Measurements from ENCODE around the gene COX10.

The COX10 gene

GRCh38 chr17:14119546-14119945 lies 50.2 kb downstream of the COX10 start:
- no peak for TF ChIP-seq CTCF (IDR thresholded peaks at IDR 0.05; ENCODE audit: insufficient read depth, missing control alignments)
- DNase-seq (ENCODE audit: insufficient read length, low spot score), result no peak
- no peak for FAIRE-seq

DNA sequence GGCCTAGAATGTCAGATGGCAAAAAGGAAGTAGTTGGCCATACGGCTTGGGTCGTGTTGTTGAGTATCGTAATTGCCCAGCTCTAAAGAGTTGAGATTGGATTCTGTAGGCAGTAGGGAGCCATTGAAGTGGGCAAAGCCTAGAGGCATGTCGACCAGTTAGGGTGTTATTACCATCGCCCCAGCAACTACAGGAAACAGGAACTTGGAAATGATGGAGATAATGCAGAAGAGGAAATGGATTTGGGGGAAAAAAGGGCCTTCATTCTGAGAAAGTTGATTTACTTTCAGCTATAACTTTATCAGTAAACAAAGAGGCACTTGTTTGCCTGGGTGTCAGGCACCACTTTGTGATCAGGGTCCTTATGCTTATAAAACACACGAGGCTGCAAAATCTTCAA lies 52.6 kb downstream of the COX10 start:
- no peak for DNase-seq (ENCODE audit: insufficient read length, low spot score)
- no peak for FAIRE-seq
- no peak for TF ChIP-seq CTCF (IDR thresholded peaks at IDR 0.05; ENCODE audit: insufficient read depth, missing control alignments)

- no peak for DNase-seq (ENCODE audit: insufficient read length, low spot score)
- FAIRE-seq, result no peak
- TF ChIP-seq CTCF (IDR thresholded peaks at IDR 0.05; ENCODE audit: insufficient read depth, missing control alignments), result no peak
These were observed 54.4 kb downstream of the COX10 start for GRCh38 chr17:14123619-14124278.

- no peak for DNase-seq (ENCODE audit: insufficient read length, low spot score)
- FAIRE-seq, result no peak
- TF ChIP-seq CTCF (IDR thresholded peaks at IDR 0.05; ENCODE audit: insufficient read depth, missing control alignments), result no peak
These were observed 55.5 kb downstream of the COX10 start for GRCh38 chr17:14124854-14125253.

- FAIRE-seq, result no peak
- TF ChIP-seq CTCF (IDR thresholded peaks at IDR 0.05; ENCODE audit: insufficient read depth, missing control alignments), result no peak
- DNase-seq (ENCODE audit: insufficient read length, low spot score), result no peak
These were observed 56.3 kb downstream of the COX10 start for GRCh38 chr17:14125518-14126137.

- TF ChIP-seq CTCF (IDR thresholded peaks at IDR 0.05; ENCODE audit: insufficient read depth, missing control alignments), result no peak
- FAIRE-seq (no peak), DNase-seq (ENCODE audit: insufficient read length, low spot score) (no peak)
These were observed 63.8 kb downstream of the COX10 start for GRCh38 chr17:14133104-14133503.

DNA sequence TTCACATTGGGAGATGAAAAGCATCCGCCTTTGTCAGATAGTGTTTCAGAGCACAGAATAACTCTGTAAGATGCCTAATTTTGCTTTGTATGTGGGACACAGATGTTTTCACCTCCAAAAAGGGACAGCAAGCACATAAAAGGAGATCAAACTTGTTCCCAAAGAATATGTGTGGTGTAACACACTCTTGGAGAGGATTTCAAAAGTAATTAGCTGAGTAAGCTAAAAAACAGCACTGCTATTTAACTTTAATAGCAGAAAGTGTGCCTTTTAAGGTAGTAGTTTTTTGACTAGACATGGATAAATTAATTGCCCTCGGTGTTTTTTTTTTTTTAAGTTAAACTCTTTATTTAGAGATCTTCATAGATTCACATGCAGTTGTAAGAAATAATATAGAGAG lies 65.2 kb downstream of the COX10 start:
- DNase-seq (ENCODE audit: insufficient read length, low spot score) (no peak), FAIRE-seq (no peak)
- TF ChIP-seq CTCF (IDR thresholded peaks at IDR 0.05; ENCODE audit: insufficient read depth, missing control alignments), result no peak
